Activated T-helper 17 cell treated with anti-CD3 and anti-CD28 coated beads, Interleukin-2, amount 50 U/mL, for 72 hours (primary cell): ENCODE measurements around the gene BCL6. TPM values are rescaled to one million over a fixed set of nuclear protein-coding genes. Genes with fewer than 3 reads are reported as not detected.
"Not testable (repeated sequence)": the region's sequence is repeated elsewhere in the genome, so short reads cannot be mapped to it uniquely, and the experiment has no call there.

Experiments used
- ATAC-seq: fragments of 150-1000 bp; cut with Tn5 transposase; replicated peaks from 2 replicates; pipeline ENCODE4 v1.10.0; 2021; ENCODE audit warnings: mild to moderate bottlenecking, moderate library complexity
- H3K27ac Mint-ChIP-seq: one replicate; pipeline ENCODE4 v1.8.0; 2022; ENCODE audit warnings: mixed read lengths
- H3K27me3 Mint-ChIP-seq: one replicate; pipeline ENCODE4 v1.8.0; 2022; ENCODE audit warnings: mixed read lengths
- H3K36me3 Mint-ChIP-seq: one replicate; pipeline ENCODE4 v1.8.0; 2022; ENCODE audit warnings: low read depth, mild to moderate bottlenecking, mixed read lengths
- H3K4me1 Mint-ChIP-seq: one replicate; pipeline ENCODE4 v1.8.0; 2022; ENCODE audit warnings: mixed read lengths
- H3K4me3 Mint-ChIP-seq: one replicate; pipeline ENCODE4 v1.8.0; 2022; ENCODE audit warnings: mild to moderate bottlenecking, mixed read lengths
- H3K9me3 Mint-ChIP-seq: one replicate; pipeline ENCODE4 v1.8.0; 2022; ENCODE audit warnings: mixed read lengths
- total RNA-seq, 2 donors: library from RNA; stranded (reverse); gene quantifications; one replicate each; pipeline ENCODE4 v1.2.3, GENCODE V29; 2022

BCL6 gene
- total RNA-seq, 2 donors from 2014 or later, result 67.5 to 143 TPM

DNA sequence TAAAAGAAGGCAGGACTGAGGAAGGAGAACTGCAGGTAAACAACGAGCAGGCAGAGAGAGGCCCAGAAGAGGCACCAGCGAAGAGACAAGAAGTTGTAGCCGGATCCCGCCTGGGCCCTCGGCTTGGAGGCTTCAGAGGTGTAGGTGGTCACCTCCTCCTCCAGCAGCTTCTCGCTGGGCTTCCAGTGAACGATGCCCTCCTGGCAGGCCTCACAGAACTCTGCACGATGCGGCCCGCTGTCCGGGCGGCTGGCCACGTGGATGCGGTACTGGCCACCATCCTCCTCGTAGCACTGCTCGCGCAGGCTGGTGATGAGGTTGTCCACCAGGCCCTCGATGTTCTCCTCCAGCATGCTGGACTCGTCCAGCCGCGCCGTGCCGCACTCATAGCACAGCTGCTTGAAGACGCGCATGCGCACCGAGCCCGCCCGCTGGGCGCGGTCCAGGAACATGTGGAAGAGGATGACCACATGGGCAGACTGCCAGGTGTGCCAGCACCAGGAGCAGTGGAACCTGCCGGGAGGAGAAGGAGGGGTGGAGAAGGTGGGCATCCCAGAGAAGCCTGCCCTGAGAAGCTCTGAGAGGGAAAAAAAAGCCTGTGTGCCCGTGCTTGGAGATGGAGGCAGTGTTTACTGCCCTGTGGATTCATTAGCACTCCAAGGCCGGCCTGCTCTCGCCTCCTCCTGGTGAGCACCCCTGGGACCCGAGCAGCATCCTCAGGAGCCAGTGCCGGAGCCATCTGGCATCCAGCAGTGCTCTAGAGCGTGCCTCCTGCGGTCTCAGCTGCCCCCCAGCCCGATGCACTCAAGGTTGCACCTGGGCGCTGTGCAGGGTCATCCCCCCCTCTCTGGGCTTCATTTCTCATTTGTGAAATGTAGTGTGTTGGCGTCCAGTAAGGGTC lies 46.5 kb downstream of the BCL6 start:
- Mint-ChIP-seq H3K4me3 (no peak overlapping the region), H3K27me3 (peaks cover 20% of the 10 kb centered on the region), H3K36me3 (no peaks in the 10 kb centered on the region), H3K4me1 (no peaks in the 10 kb centered on the region), H3K27ac (no peak overlapping the region), H3K9me3 (no peaks in the 10 kb centered on the region)
- no peak for ATAC-seq

DNA sequence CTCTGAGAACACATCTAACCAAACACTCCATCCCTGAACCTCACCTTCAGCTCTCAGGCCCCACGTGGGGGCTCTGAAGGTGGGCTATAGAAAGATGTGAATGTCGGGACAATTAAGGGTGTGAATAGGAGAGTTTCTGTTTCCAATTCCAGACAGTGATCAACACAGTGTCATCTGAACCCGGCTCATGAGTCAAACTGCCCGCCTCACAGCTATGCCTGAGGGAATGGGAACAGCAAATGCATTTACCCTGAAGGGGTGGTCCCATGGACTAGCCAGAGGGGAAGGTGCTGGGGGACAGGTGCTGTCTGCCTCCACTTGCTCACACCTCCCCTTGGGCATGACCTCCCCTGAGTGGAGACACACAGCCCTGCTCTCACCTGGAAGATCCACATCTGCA lies 49.2 kb downstream of the BCL6 start:
- H3K9me3 Mint-ChIP-seq, result no peaks in the 10 kb centered on the region
- no peak for ATAC-seq
- peaks cover 33% of the 10 kb centered on the region for H3K27me3 Mint-ChIP-seq

DNA sequence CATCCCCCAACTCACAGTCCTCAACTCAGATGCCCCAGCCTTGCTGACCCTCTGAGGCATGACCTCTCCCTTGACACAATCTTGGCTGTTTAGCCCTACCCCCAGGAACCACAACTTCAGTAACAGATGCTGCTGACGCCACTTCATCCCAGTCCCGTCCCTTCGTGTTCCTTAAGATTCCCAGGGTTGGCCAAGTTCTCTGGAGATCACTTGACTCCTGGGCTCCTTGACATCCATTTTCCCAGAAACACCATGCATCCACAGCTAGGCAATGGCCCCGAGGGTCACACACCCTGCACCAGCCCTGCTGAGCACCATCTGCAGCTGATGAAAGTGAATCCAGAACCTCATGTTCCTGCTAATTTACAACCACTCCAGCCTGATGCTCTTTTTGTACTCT lies 49.8 kb downstream of the BCL6 start:
- Mint-ChIP-seq H3K36me3 (no peaks in the 10 kb centered on the region), H3K27ac (no peak overlapping the region), H3K27me3 (peaks cover 36% of the 10 kb centered on the region), H3K4me1 (no peaks in the 10 kb centered on the region), H3K4me3 (no peak overlapping the region), H3K9me3 (no peaks in the 10 kb centered on the region)
- no peak for ATAC-seq

More for the DNA sequence above, 49.2 kb downstream of the BCL6 start:
- Mint-ChIP-seq H3K4me1 (no peaks in the 10 kb centered on the region), H3K4me3 (no peak overlapping the region), H3K36me3 (no peaks in the 10 kb centered on the region), H3K27ac (no peak overlapping the region)

DNA sequence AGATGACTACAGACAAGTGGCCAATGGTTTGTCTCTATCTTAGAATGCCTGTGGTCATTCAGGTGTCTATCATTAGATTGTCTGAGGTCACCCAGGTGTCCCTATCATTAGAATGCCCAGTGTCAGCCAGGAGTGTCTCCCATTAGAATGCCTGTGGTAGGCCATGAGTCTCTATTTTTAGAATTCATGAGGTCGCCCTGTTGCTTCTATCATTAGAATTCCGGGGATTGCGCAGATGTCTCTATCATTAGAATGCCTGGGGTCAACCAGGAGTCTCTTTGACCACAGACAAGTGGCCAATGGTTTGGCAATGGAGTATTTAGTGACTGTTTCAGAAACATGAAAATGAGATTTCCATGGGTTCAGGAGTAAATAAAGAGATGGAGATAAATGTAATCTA lies 50.5 kb downstream of the BCL6 start:
- H3K36me3 Mint-ChIP-seq, result no peaks in the 10 kb centered on the region

DNA sequence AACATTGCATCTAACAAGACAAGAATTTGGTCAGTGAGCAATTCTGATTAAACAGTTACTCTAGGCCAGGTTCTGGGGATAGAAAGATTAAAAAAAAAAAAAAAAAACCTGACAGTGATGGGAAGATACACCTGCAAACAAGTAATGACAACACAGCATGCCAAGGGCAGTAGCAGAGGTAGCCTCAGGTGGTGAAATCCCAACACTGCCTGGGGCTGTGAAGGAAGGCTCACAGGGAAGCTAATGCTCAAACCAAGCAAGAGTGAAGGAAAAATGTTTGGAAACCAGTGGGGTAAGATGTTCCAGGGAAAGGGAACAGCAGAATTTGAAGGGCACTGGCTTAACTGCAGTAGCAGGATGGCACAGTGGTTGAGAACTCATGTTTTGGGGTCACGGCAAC lies 51.8 kb downstream of the BCL6 start:
- Mint-ChIP-seq H3K27ac (no peak overlapping the region), H3K4me1 (no peaks in the 10 kb centered on the region), H3K36me3 (no peaks in the 10 kb centered on the region), H3K27me3 (peaks cover 44% of the 10 kb centered on the region), H3K9me3 (no peaks in the 10 kb centered on the region), H3K4me3 (no peak overlapping the region)
- no peak for ATAC-seq

More for the DNA sequence above, 50.5 kb downstream of the BCL6 start:
- H3K27me3 Mint-ChIP-seq, result peaks cover 38% of the 10 kb centered on the region
- no peaks in the 10 kb centered on the region for H3K4me1 Mint-ChIP-seq
- no peaks in the 10 kb centered on the region for H3K9me3 Mint-ChIP-seq
- H3K4me3 Mint-ChIP-seq, result no peak overlapping the region
- no peak for ATAC-seq
- H3K27ac Mint-ChIP-seq, result no peak overlapping the region

DNA sequence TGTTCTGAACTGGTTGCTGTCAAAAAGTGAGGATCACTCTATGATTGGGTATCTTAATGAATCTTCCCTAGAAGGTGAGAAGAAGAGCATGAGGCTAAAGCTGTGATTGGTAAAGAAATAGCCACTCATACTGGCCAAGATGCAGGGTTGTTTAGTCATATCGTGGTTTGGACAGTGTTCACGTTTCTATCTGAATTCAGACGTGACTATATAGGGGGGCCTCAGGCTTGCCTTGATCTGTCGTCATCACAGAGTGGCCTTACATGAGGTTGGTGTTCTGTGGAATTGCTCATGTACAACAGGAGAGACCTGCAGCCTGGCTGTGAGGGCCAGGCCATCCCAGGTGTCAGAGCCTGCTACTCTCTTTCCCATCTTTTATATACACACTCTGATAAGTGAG lies 55.3 kb downstream of the BCL6 start:
- Mint-ChIP-seq H3K36me3 (no peaks in the 10 kb centered on the region), H3K27me3 (peaks cover 41% of the 10 kb centered on the region), H3K4me1 (no peaks in the 10 kb centered on the region), H3K9me3 (peaks cover 3% of the 10 kb centered on the region), H3K27ac (no peak overlapping the region), H3K4me3 (no peak overlapping the region)
- ATAC-seq, result no peak

DNA sequence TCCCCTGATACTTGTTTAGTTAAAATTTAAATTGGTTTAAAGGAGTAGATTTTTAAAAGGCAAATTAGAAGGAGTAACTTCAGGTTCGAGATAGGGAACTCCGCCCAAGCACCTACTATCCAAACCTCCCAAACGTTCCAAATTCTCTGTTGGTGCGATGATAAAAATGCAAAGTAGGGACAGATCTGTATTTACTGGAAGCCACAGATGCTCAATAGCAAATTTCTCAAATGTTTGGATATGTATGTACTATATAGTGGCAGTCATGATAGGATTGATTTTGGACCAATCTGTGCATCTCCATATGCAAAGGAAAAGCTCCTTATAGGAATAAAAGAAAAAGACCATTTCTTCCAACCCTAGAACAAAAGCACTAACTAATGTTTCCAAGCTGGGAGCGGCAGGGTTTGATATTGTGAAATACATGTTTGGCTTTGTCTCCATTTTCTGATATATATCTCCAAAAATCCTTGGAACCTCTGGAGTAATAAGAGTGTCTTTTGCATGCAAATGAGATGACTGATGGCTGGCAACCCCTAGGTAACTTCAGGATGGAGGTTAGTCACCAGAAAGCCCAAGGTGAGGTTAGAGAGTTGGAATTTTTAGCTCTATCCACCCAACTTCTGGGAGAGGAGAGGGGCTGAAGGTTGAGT lies 58.5 kb downstream of the BCL6 start:
- Mint-ChIP-seq H3K27ac (no peak overlapping the region), H3K4me3 (no peak overlapping the region), H3K4me1 (no peaks in the 10 kb centered on the region), H3K9me3 (peaks cover 3% of the 10 kb centered on the region), H3K36me3 (no peaks in the 10 kb centered on the region), H3K27me3 (peaks cover 32% of the 10 kb centered on the region)
- no peak for ATAC-seq

DNA sequence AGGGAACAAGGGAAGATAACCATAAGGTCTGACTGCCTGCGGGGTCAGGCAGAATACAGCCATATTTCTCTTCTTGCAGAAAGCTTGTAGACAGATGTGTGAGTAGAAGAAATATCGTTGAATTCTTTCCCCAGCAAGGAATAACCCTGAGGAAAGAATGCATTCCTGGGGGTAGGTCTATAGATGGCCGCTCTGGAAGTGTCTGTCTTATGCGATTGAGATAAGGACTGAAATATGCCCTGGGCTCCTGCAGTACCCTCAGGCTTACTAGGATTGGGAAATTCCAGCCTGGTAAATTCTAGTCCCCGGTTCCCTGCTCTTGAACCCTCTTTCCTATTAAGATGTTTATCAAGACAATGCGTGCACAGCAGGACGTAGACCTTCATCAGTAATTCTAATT lies 59.3 kb downstream of the BCL6 start:
- peaks cover 3% of the 10 kb centered on the region for H3K9me3 Mint-ChIP-seq
- H3K4me3 Mint-ChIP-seq, result no peak overlapping the region
- H3K27me3 Mint-ChIP-seq, result peaks cover 26% of the 10 kb centered on the region
- ATAC-seq, result no peak
- no peaks in the 10 kb centered on the region for H3K36me3 Mint-ChIP-seq
- H3K4me1 Mint-ChIP-seq, result no peaks in the 10 kb centered on the region
- H3K27ac Mint-ChIP-seq, result no peak overlapping the region

DNA sequence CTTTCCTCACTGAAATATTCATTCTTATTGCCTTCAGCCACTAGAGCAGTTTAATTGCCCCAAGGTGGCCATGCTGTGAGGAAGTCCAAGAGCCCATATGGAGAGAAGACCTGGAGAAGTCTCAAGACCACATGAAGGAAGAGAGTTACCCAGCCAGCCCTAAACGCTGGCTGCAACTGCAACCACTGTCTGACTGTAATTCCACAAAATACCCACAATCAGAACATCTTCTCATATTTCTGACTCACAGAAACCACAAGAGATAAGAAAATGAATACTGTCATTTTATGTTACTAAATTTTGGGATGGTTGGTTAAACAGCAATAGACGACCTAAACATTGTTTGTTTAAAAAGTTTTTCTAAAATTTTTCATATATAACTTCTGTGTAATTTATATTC lies 60.4 kb downstream of the BCL6 start:
- Mint-ChIP-seq H3K4me1 (no peaks in the 10 kb centered on the region), H3K9me3 (peaks cover 3% of the 10 kb centered on the region), H3K27ac (no peak overlapping the region), H3K27me3 (peaks cover 28% of the 10 kb centered on the region), H3K36me3 (no peaks in the 10 kb centered on the region), H3K4me3 (no peak overlapping the region)
- ATAC-seq, result peak; percentile 86

DNA sequence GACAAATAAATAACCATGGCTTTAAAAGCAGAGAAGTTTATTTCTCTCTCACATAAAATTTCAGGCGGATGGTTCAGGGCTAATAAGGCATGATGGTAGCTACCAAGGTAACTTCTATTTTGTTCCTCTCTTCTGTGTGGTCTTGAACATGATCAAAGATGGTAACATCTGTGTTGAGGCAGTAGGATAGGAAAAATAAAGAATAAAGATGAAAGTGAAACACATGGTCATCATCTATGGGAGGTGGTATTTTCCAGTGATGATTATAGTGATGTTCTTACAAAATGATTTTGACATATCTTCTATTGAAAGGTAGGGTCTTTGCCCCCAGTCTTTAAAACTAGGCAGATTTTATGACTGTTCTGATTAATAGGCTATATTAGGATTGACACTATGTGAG lies 60.8 kb downstream of the BCL6 start:
- peak; percentile 45 for ATAC-seq
- peaks cover 28% of the 10 kb centered on the region for H3K27me3 Mint-ChIP-seq
- H3K27ac Mint-ChIP-seq, result no peak overlapping the region
- no peak overlapping the region for H3K4me3 Mint-ChIP-seq
- H3K4me1 Mint-ChIP-seq, result no peaks in the 10 kb centered on the region
- no peaks in the 10 kb centered on the region for H3K36me3 Mint-ChIP-seq
- peaks cover 3% of the 10 kb centered on the region for H3K9me3 Mint-ChIP-seq

DNA sequence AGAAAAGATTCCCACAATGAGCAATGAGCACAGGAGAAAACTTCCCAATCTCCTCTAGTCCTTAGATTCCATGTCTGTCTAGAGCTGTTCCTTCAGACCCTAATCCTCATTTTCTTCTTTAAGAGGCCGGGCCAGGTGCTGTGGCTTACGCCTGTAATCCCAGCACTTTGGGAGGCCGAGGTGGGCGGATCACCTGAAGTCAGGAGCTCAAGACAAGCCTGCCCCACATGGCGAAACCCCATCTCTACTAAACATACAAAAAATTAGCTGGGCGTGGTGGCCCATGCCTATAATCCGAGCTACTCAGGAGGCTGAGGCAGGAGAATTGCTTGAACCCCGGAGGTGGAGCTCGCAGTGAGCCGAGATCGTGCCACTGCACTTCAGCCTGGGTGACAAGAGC lies 63.5 kb downstream of the BCL6 start:
- H3K9me3 Mint-ChIP-seq, ATAC-seq, H3K4me3 Mint-ChIP-seq, H3K27ac Mint-ChIP-seq, H3K36me3 Mint-ChIP-seq, H3K4me1 Mint-ChIP-seq: not testable (repeated sequence)
- peaks cover 25% of the 10 kb centered on the region for H3K27me3 Mint-ChIP-seq

DNA sequence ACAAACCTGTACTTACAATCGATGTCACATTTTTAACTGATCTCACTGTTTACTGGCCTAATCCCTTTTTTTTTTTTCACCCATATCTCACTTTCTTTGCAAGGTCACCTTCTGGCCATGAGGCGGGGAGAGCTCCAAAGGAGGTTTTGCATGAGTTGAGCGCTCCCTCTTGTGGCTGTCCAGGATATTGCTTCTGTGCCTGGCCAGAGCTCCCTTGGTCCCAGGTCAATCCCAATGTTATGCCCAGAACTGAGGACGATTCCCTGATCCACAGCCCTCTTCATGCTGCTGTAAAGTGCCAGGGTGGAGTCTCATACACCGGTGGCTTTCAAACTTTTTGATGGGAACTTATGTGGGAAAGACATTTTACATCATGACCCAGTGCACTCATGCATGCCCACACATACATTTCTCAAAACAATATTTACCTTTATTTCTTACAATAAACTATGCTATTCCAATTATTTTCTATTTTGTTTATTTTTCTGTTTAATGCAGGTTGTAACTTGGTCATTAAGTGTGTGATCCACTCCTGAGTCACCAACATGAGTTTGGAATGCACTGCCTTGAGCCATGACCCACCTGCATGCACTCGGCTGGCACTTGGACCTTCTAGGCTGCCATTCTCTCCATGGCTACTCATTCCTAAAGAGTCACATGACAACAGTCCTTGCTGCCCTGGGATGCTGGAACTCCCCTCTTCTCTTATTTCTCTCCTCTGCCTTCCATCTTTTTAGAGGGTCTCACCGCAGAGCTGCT lies 65.5 kb downstream of the BCL6 start:
- Mint-ChIP-seq H3K27ac (no peak overlapping the region), H3K4me1 (no peaks in the 10 kb centered on the region), H3K27me3 (peaks cover 31% of the 10 kb centered on the region), H3K36me3 (no peaks in the 10 kb centered on the region), H3K4me3 (no peak overlapping the region), H3K9me3 (no peaks in the 10 kb centered on the region)
- ATAC-seq, result peak; percentile 55

DNA sequence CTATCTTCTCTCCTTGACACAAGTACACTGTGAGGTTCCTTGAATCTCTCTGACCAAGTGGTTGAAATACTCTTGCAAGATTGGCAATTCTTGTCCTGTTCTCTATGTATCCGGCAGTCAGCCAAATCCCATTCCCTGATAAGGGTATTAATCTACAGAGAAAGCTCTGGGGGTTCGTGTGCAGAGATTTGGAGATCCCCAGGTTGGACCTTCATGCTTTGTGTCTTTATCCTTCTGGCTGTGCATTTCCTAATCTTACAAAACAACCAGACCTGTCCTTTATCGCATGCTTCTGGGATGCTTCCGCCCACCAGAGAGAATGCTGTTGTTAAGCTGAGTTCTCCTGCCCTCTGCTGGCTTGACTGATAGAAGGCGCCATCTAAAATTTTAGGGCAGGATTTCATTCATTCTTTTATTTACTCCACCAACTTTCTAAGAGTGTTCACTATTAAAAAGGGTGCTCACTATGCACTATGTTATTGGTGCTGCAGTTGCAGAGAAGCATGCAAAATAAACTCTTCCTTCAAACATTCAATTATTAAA lies 66.5 kb downstream of the BCL6 start:
- H3K27ac Mint-ChIP-seq, result no peak overlapping the region

DNA sequence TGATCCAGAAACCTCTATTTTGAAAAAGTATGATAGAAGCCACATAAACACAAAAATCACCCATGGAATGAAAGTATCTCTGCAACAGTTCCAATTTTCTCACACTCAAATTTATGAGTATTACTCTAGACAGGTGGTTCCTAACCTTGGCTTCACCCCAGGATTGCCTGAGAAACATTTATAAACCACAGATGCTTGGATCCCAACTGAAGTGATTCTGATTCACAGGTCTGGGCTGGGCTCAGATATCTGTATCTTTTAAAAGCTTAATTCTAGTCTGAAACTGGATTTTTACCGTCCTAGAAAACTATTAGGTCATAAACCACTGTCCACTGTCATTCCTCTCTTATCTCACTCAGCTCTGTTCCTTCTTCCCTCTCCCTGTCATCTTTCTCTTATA lies 67.7 kb downstream of the BCL6 start:
- no peak for ATAC-seq
- Mint-ChIP-seq H3K4me3 (no peak overlapping the region), H3K36me3 (no peaks in the 10 kb centered on the region), H3K9me3 (no peaks in the 10 kb centered on the region), H3K27ac (no peak overlapping the region), H3K4me1 (no peaks in the 10 kb centered on the region), H3K27me3 (peaks cover 33% of the 10 kb centered on the region)

More for the DNA sequence above, 66.5 kb downstream of the BCL6 start:
- no peaks in the 10 kb centered on the region for H3K9me3 Mint-ChIP-seq
- no peak for ATAC-seq
- no peak overlapping the region for H3K4me3 Mint-ChIP-seq
- H3K36me3 Mint-ChIP-seq, result no peaks in the 10 kb centered on the region
- H3K27me3 Mint-ChIP-seq, result peaks cover 36% of the 10 kb centered on the region
- H3K4me1 Mint-ChIP-seq, result no peaks in the 10 kb centered on the region
